NCI-H146 treated with DMSO at 0.1 percent for 48 hours (cell line): Measurements from ENCODE around the gene CCNYL1.
"Not testable (repeated sequence)": the region's sequence is repeated elsewhere in the genome, so short reads cannot be mapped to it uniquely, and the experiment has no call there.

Experiments used
- DNase-seq: peaks from one replicate; lab custom pipeline; 2025; ENCODE audit not compliant: unreplicated experiment; lab: John Stamatoyannopoulos, UW

CCNYL1 gene

DNA sequence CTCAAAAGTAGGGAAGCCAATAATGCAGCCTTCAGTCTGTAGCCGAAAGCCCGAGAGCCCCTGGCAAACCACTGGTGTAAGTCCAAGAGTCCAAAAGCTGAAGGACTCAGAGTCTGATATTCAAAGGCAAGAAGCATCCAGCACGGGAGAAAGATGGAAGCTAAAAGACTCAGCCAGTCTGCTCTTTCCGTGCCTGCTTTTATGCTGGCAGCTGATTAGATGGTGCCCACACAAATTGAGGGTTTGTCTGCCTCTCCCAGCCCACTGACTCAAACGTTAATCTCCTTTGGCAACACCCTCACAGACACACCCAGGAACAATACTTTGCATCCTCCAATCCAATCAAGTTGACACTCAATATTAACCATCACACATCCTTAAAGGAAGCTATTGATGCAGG, 14.5 kb upstream of the CCNYL1 start:
- not testable (repeated sequence) for DNase-seq

DNA sequence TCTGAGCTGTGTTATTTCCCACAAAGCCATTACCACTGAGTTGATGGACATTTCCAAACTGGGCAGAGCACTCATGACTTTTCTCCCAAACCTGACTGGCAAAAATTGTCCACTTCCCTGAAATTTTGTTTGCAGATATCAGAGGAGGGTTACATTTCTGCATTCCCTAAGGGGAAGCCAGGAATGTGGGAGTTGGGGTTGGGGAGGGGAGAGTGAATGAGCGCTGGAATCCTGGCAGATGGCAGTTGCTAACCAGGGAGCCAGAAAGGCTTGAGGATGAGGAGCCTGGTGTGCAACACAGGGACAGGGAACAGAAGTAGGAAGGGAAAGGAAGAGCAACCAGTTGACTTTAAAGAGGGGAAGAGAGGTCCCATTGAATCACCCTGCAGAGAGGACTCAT, 14.0 kb upstream of the CCNYL1 start:
- DNase-seq, result no peak

GRCh38 chr2:207698301-207698700, 13.1 kb upstream of the CCNYL1 start:
- DNase-seq, result no peak

GRCh38 chr2:207704078-207704477, 7.4 kb upstream of the CCNYL1 start:
- DNase-seq, result no peak

GRCh38 chr2:207704671-207705070, 6.8 kb upstream of the CCNYL1 start:
- DNase-seq, result no peak

DNA sequence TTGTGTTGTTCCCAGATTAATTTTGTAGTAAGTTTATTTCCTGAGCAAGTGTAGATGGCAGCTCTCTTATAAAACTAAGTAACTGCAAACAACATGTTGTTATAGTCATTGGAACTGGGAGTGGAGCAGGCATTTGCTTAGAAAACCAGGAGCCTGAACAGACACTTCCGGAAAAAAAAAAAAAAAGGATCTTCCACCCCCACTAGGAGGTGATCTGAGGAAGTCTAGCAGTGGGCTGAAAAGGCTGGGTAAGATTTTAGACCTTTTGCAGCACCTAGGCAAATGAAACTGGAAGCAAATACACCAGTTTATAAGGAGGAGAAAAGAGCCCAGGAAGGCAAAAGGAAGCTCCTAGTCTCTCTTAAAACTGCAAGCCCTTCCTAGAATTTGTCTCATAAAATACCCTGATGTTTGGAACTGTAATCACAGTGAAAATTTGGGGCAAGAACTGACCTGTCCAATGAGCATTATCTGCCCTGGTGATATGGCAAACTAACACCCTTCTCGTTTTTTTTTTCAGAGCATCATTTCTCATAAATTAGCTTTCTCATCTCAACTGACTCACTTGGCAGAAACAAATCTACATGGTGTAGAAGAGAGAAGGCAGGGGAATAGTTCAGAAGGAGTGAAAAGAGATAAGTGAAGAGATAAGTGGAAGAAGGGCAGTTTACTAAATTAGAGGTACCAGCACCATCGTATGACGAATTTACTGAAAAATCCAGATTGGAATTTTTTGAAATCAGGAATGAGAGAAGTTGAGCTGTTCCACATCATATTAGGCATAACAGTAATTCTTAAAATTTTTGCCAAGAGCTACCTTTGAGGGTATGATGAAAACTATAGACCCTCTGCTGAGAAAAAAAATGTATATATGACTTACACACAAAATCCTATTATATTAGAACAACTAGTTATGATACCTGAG, 4.2 kb upstream of the CCNYL1 start:
- no peak for DNase-seq

DNA sequence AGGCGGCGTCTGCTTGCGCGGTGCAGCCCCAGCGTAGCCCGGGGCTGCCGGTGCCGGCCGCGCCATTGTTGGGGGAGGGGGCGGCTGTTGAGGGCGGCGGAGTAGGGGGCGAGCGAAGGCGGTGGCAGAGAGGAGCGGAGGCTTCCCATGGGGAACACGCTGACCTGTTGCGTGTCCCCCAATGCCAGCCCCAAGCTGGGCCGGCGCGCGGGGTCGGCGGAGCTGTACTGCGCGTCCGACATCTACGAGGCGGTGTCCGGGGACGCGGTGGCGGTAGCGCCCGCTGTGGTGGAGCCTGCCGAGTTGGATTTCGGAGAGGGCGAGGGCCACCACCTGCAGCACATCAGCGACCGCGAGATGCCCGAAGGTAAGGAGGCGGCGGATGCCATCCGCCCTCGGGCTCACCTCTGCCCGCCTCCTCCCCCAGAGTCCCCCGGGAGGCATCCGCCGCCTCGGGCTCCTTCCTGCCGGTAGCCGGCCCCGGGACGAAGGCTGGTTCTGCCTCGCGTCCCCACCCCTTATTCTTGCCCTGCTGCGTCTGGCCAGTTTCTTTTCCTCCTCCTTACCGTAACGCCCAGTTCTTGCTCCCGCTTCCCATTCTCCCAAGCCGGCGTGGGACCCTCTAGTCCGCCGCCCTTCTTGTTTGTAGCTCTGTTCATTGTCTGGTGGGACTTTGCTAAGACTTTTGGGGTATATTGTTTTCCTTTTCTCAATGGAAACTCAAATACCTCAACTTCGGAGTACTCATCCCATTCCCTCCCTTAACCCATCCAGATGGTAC, 500 bp downstream of the CCNYL1 start:
- DNase-seq, result peak; percentile 4

DNA sequence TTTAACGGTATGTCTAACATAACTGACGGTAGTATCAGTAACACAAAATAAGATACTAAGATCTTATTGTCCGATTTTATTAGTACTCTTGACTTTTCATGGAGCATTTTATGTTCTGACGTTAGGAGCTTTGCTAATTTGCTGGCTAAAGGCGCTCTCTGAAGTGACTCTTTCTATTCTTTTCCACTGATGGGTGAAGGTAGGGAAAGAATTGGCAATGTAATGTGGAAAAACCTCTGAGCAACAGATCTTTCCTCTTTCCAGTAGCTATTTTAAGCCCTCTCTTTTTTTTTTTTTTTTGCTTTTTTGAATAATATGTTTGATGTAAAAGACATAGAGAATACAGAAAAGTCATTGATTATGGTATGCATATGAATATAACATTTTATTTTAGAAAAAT, 4.6 kb downstream of the CCNYL1 start:
- no peak for DNase-seq

GRCh38 chr2:207718521-207718920, 7.1 kb downstream of the CCNYL1 start:
- DNase-seq, result no peak

DNA sequence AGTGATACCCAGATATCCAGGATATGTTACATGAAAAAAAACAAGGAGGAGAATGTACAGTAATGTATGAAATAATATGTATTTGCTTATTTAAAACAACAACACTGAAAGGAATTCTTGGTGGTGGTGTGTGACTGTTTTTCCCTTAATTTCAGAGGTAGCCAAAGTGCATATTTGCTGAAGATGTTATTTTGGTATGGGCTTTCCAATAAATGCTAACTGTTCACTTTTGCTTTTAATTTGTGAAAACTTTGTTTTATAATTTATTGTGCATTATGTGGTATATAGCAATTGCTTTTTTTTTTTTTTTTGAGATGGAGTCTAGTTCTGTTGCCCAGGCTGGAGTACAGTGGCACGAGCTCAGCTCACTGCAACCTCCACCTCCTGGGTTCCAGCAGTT, 7.6 kb downstream of the CCNYL1 start:
- no peak for DNase-seq

- DNase-seq, result not testable (repeated sequence)
Observed at GRCh38 chr2:207719655-207720054, 8.2 kb downstream of the CCNYL1 start.

DNA sequence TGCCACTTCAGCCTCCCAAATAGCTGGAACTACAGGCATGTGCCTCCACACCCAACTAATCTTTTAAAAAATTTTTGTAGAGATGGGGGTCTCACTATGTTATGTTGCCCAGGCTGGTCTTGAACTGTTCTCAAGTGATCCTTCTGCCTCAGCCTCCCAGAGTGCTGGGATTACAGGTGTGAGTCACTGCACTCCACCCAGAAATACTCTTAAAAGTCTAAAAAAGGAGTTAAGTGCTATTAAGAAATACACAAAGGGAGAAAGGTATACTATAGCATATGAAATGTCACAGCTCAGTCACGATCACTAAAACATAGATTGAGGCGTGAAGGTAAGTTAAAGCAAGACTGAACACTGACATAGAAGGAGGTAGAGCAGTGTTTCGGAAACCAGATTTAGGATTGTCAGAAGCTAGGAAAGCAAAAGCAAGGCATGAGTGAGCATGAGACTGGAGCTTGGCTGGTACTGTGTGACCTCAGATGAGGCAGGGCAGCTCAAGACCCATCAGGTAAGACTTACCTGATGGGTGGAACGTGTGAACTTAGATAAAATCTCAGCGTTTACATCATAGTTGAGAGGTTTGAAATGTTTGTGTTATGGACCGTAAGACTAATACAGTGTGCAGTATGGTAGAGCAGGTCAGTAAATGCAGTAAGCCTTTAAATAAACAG, 9.2 kb downstream of the CCNYL1 start:
- no peak for DNase-seq

- DNase-seq, result no peak
Observed at GRCh38 chr2:207722773-207723424, 11.5 kb downstream of the CCNYL1 start.

- DNase-seq, result not testable (repeated sequence)
Observed at GRCh38 chr2:207723425-207723787, 12.0 kb downstream of the CCNYL1 start.

DNA sequence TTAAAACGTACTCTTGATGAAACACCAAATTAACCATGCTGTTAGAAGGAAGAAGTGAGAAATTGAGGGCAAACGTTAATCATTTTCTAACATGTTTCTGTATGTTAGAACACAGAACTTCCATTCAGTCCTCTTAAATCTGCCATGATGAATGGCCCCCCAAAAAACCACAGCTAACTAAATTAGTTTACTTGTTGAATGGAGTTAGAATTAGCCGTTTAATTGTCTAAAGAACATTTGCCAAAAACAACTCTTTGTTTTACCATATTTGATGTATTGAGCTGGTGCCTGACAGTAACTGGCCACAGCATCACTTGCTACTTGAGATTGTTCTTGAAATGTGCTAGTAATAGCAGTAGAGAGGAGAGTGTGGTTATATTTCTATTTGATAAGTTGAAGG, 12.7 kb downstream of the CCNYL1 start:
- DNase-seq, result no peak

GRCh38 chr2:207725873-207726578, 14.6 kb downstream of the CCNYL1 start:
- peak; percentile 20 for DNase-seq

GRCh38 chr2:207727261-207727660, 15.8 kb downstream of the CCNYL1 start:
- DNase-seq, result no peak

GRCh38 chr2:207729465-207729998, 18.1 kb downstream of the CCNYL1 start:
- DNase-seq, result no peak

- DNase-seq, result no peak
Observed at GRCh38 chr2:207731138-207731537, 19.7 kb downstream of the CCNYL1 start.

GRCh38 chr2:207733597-207734240, 22.3 kb downstream of the CCNYL1 start:
- no peak for DNase-seq
